Bronchial epithelial cell (primary cell): ENCODE measurements around the gene CCDC196. TPM values are rescaled to one million over a fixed set of nuclear protein-coding genes. Genes with fewer than 3 reads are reported as not detected.
"Not testable (repeated sequence)": the region's sequence is repeated elsewhere in the genome, so short reads cannot be mapped to it uniquely, and the experiment has no call there.

ENCODE experiments used
- DNase-seq: peaks from one replicate; pipeline ENCODE4 v3.0.0-alpha.2; 2010; ENCODE audit warnings: low read depth
- FAIRE-seq: peaks from 2 replicates; lab custom pipeline; 2011; peaks lifted over from hg19 to GRCh38; lab: Jason Lieb, UNC
- H3K27me3 ChIP-seq: 2 replicates; pipeline ENCODE4 v1.5.1; 2011; ENCODE audit warnings: low read length; ENCODE audit not compliant: control insufficient read depth, insufficient read depth
- H3K36me3 ChIP-seq: 2 replicates; pipeline ENCODE4 v1.5.1; 2011; ENCODE audit warnings: low read length; ENCODE audit not compliant: control insufficient read depth, insufficient read depth
- H3K4me3 ChIP-seq: 2 replicates; pipeline ENCODE4 v1.5.1; 2011; ENCODE audit warnings: mild to moderate bottlenecking, low read depth, low read length, control low read depth
- CTCF ChIP-seq: IDR thresholded peaks from 2 replicates; pipeline ENCODE4 v1.5.1; 2011; ENCODE audit warnings: mild to moderate bottlenecking, moderate library complexity, low read length, control low read depth, inconsistent platforms; ENCODE audit not compliant: insufficient read depth, severe bottlenecking
- total RNA-seq: library from RNA; depleted of rRNA; stranded (reverse); fragments of >200 nt; gene quantifications from 2 replicates; pipeline ENCODE4 v1.2.1, GENCODE V29; 2014

CCDC196 gene
- total RNA-seq, 1 donor from 2014 or later: not detected

- FAIRE-seq: no peak
Measured at GRCh38 chr14:66496188-66496807, 10.1 kb downstream of the CCDC196 start.

GRCh38 chr14:66496911-66497310, 10.7 kb downstream of the CCDC196 start:
- TF ChIP-seq CTCF: no peak
- FAIRE-seq (no peak), DNase-seq (no peak)
- Histone ChIP-seq H3K36me3 (no peaks in the 10 kb centered on the region), H3K4me3 (no peak overlapping the region), H3K27me3 (no peaks in the 10 kb centered on the region)

More at GRCh38 chr14:66496188-66496807, 10.1 kb downstream of the CCDC196 start:
- Histone ChIP-seq H3K4me3 (no peak overlapping the region), H3K27me3 (no peaks in the 10 kb centered on the region), H3K36me3 (no peaks in the 10 kb centered on the region)
- DNase-seq: peak; percentile 33
- no peak for TF ChIP-seq CTCF

GRCh38 chr14:66498311-66498710, 12.1 kb downstream of the CCDC196 start:
- DNase-seq (no peak), FAIRE-seq (no peak)
- Histone ChIP-seq H3K36me3 (no peaks in the 10 kb centered on the region), H3K4me3 (no peak overlapping the region), H3K27me3 (no peaks in the 10 kb centered on the region)
- TF ChIP-seq CTCF: no peak

GRCh38 chr14:66501592-66501991, 15.4 kb downstream of the CCDC196 start:
- Histone ChIP-seq H3K4me3 (no peak overlapping the region), H3K36me3 (no peaks in the 10 kb centered on the region), H3K27me3 (no peaks in the 10 kb centered on the region)
- no peak for FAIRE-seq
- TF ChIP-seq CTCF: no peak
- no peak for DNase-seq

GRCh38 chr14:66502836-66503235, 16.7 kb downstream of the CCDC196 start:
- FAIRE-seq, DNase-seq, H3K27me3 ChIP-seq, H3K4me3 ChIP-seq, H3K36me3 ChIP-seq: not testable (repeated sequence)

- H3K4me3 ChIP-seq: no peak overlapping the region
- no peak for FAIRE-seq
- no peaks in the 10 kb centered on the region for H3K36me3 ChIP-seq
- peak; percentile 76 for DNase-seq
- no peak for TF ChIP-seq CTCF
- H3K27me3 ChIP-seq: no peaks in the 10 kb centered on the region
Measured at GRCh38 chr14:66503532-66503931, 17.4 kb downstream of the CCDC196 start.
